Vagina (tissue), 2 donors: ENCODE data around the gene RBMXL3.
"Not testable (repeated sequence)": the region's sequence is repeated elsewhere in the genome, so short reads cannot be mapped to it uniquely, and the experiment has no call there.

Experiments used
- CTCF ChIP-seq, 3 experiments: fragments of 450-650 bp in 2 of 3; fragments of 200-600 bp in 1 of 3; sonication (generic) in 1 of 3; IDR thresholded peaks; one replicate each; pipeline ENCODE4 v1.5.1; 2017 to 2019; ENCODE audit warnings: antibody characterized with exemption in 3 of 3, mild to moderate bottlenecking in 2 of 3, moderate library complexity in 2 of 3
- POLR2A ChIP-seq, 2 donors: fragments of 450-650 bp; IDR thresholded peaks; one replicate each; pipeline ENCODE4 v1.6.1; 2017; ENCODE audit warnings: antibody characterized with exemption in 2 of 2, mild to moderate bottlenecking in 2 of 2, moderate library complexity in 2 of 2
- POLR2AphosphoS5 ChIP-seq, 2 donors: sonication (generic); formaldehyde crosslinking; IDR thresholded peaks; one replicate each; pipeline ENCODE4 v1.9.0; 2017; ENCODE audit warnings: antibody characterized with exemption in 2 of 2, mild to moderate bottlenecking in 2 of 2, low read depth in 1 of 2; ENCODE audit not compliant: insufficient read depth in 1 of 2

GRCh38 chrX:115209547-115209946, 20.3 kb downstream of the RBMXL3 start:
- not testable (repeated sequence) for TF ChIP-seq CTCF (IDR thresholded peaks at IDR 0.05); POLR2AphosphoS5 (IDR thresholded peaks at IDR 0.05; ENCODE audit: insufficient read depth in 1 of 2, low read depth in 1 of 2); POLR2A (IDR thresholded peaks at IDR 0.05)
